ENCODE results near the gene ZSWIM8.

DNA sequence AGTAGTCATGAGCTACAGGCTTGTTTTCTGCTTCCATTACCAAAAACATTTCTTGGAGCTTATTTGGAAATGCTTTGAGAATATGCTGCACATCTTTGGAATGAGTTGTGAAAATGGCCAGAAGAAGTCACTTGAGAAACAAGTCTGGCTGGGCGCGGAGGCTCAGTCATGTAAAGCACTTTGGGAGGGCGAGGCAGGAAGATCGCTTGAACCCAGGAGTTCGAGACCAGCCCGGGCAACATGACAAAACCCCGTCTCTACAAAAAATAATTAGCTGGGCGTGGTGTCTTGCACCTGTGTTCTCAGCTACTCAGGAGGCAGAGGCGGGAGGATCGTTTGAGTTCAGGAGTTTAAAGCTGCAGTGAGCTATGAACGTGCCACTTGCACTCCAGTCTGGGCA, 4.4 kb upstream of the ZSWIM8 start:
- no peak for TF ChIP-seq POLR2A (IDR thresholded peaks at IDR 0.05; ENCODE audit: low read depth)
- TF ChIP-seq CTCF (IDR thresholded peaks at IDR 0.05) = no peak
- TF ChIP-seq POLR2AphosphoS5 (IDR thresholded peaks at IDR 0.05) = no peak
- TF ChIP-seq EP300 (IDR thresholded peaks at IDR 0.05) = no peak

All from esophagus muscularis mucosa (tissue), 4 donors.